Central memory CD8-positive, alpha-beta T cell (primary cell): ENCODE results near the gene PATJ.

Source experiments
- ATAC-seq: fragments of 150-1000 bp; cut with Tn5 transposase; replicated peaks from 2 replicates; pipeline ENCODE4 v1.10.0; 2022; ENCODE audit warnings: mild to moderate bottlenecking, moderate FRiP score, moderate number of reproducible peaks; ENCODE audit not compliant: poor library complexity, severe bottlenecking; ENCODE audit errors: extremely low read depth
- DNase-seq, 2 donors: peaks; one replicate each; pipeline ENCODE4 v3.0.0; 2021; ENCODE audit warnings: low spot score in 2 of 2
- H3K27ac Mint-ChIP-seq: one replicate; pipeline ENCODE4 v1.8.0; 2022; ENCODE audit warnings: low read depth, mild to moderate bottlenecking, moderate library complexity, mixed read lengths
- H3K27me3 Mint-ChIP-seq: one replicate; pipeline ENCODE4 v1.8.0; 2022; ENCODE audit warnings: mixed read lengths
- H3K36me3 Mint-ChIP-seq: one replicate; pipeline ENCODE4 v1.8.0; 2022; ENCODE audit warnings: mild to moderate bottlenecking, moderate library complexity, mixed read lengths; ENCODE audit not compliant: insufficient read depth
- H3K4me1 Mint-ChIP-seq: one replicate; pipeline ENCODE4 v1.8.0; 2022; ENCODE audit warnings: mixed read lengths
- H3K4me3 Mint-ChIP-seq: one replicate; pipeline ENCODE4 v1.8.0; 2022; ENCODE audit warnings: mild to moderate bottlenecking, moderate library complexity, mixed read lengths
- H3K9me3 Mint-ChIP-seq: one replicate; pipeline ENCODE4 v1.8.0; 2022; ENCODE audit warnings: mixed read lengths

PATJ gene

GRCh38 chr1:62011006-62011405 lies 268.7 kb downstream of the PATJ start:
- H3K27me3 Mint-ChIP-seq = no peaks in the 10 kb centered on the region
- DNase-seq (no peak), ATAC-seq (no peak)
- H3K4me1 Mint-ChIP-seq = no peaks in the 10 kb centered on the region
- H3K9me3 Mint-ChIP-seq = no peaks in the 10 kb centered on the region
- H3K36me3 Mint-ChIP-seq = peaks cover 7% of the 10 kb centered on the region
- no peak overlapping the region for H3K4me3 Mint-ChIP-seq
- H3K27ac Mint-ChIP-seq = no peak overlapping the region

- Mint-ChIP-seq H3K27ac (no peak overlapping the region), H3K4me1 (no peaks in the 10 kb centered on the region), H3K4me3 (no peak overlapping the region), H3K36me3 (peaks cover 5% of the 10 kb centered on the region), H3K9me3 (no peaks in the 10 kb centered on the region), H3K27me3 (no peaks in the 10 kb centered on the region)
- no peak for ATAC-seq
- DNase-seq = no peak
These were observed 269.8 kb downstream of the PATJ start for GRCh38 chr1:62012095-62012494.

- ATAC-seq = no peak
- no peak overlapping the region for H3K27ac Mint-ChIP-seq
These were observed 270.6 kb downstream of the PATJ start for GRCh38 chr1:62012836-62013235.

DNA sequence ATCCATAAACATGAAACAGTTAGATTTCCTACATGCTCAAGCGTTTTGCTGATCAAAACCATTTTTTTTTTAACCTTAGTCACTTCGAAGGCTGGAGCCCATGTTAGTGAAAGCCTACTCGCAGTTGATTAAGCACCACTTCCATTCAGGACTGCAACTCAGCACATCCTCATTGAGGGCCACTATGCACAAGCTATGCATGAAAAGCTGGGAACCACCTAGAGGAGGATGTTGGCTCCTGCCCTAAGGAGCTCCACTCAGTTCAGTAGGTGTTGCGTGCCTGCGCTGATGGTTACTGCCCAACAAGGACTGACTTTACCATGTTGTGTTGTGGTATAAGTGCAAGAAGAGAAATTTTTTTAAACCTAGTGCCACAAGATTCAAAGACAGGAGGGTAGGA lies 271.0 kb downstream of the PATJ start:
- Mint-ChIP-seq H3K4me3 (no peak overlapping the region), H3K36me3 (peaks cover 8% of the 10 kb centered on the region), H3K27me3 (no peaks in the 10 kb centered on the region), H3K9me3 (no peaks in the 10 kb centered on the region), H3K27ac (no peak overlapping the region), H3K4me1 (no peaks in the 10 kb centered on the region)
- ATAC-seq (no peak), DNase-seq (no peak)

More at GRCh38 chr1:62012836-62013235, 270.6 kb downstream of the PATJ start:
- Mint-ChIP-seq H3K4me1 (no peaks in the 10 kb centered on the region), H3K27me3 (no peaks in the 10 kb centered on the region), H3K9me3 (no peaks in the 10 kb centered on the region), H3K4me3 (no peak overlapping the region), H3K36me3 (peaks cover 6% of the 10 kb centered on the region)
- DNase-seq = no peak

GRCh38 chr1:62022382-62022983 lies 280.2 kb downstream of the PATJ start:
- peaks cover 9% of the 10 kb centered on the region for H3K36me3 Mint-ChIP-seq
- no peak for ATAC-seq
- no peaks in the 10 kb centered on the region for H3K4me1 Mint-ChIP-seq
- no peaks in the 10 kb centered on the region for H3K27me3 Mint-ChIP-seq
- DNase-seq = no peak
- no peak overlapping the region for H3K4me3 Mint-ChIP-seq
- H3K27ac Mint-ChIP-seq = no peak overlapping the region
- H3K9me3 Mint-ChIP-seq = no peaks in the 10 kb centered on the region

GRCh38 chr1:62024690-62025089 lies 282.4 kb downstream of the PATJ start:
- peaks cover 2% of the 10 kb centered on the region for H3K36me3 Mint-ChIP-seq
- ATAC-seq (no peak), DNase-seq (no peak)
- H3K4me1 Mint-ChIP-seq = no peaks in the 10 kb centered on the region
- H3K27ac Mint-ChIP-seq = no peak overlapping the region
- H3K4me3 Mint-ChIP-seq = no peak overlapping the region
- no peaks in the 10 kb centered on the region for H3K9me3 Mint-ChIP-seq
- H3K27me3 Mint-ChIP-seq = no peaks in the 10 kb centered on the region

DNA sequence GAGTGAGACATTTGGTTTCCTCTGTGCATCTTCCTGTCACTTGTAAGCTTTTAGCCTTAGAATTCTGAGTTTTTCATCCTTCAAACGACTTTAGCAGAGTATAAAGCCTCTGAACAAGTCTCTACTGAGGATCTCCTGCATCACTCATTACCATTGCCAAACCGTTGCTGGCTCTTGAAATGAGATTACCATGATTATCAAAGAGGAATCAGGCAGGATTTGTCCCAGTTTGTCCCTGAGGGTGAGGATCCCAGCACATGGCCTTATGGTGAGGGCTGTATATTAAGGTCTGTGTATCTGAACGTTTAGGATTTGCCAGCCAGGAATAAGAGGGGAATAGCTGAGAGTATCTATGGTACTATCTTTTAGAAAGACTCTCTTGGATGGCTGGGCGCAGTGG lies 282.9 kb downstream of the PATJ start:
- Mint-ChIP-seq H3K27ac (no peak overlapping the region), H3K9me3 (no peaks in the 10 kb centered on the region), H3K4me1 (no peaks in the 10 kb centered on the region), H3K27me3 (no peaks in the 10 kb centered on the region), H3K4me3 (no peak overlapping the region), H3K36me3 (peaks cover 1% of the 10 kb centered on the region)
- ATAC-seq = no peak
- DNase-seq = no peak

- H3K4me1 Mint-ChIP-seq = no peaks in the 10 kb centered on the region
- H3K9me3 Mint-ChIP-seq = no peaks in the 10 kb centered on the region
- H3K36me3 Mint-ChIP-seq = no peaks in the 10 kb centered on the region
- H3K4me3 Mint-ChIP-seq = no peak overlapping the region
- H3K27ac Mint-ChIP-seq = no peak overlapping the region
- H3K27me3 Mint-ChIP-seq = no peaks in the 10 kb centered on the region
- ATAC-seq = no peak
- DNase-seq = no peak
These were observed 283.6 kb downstream of the PATJ start for GRCh38 chr1:62025892-62026291.

DNA sequence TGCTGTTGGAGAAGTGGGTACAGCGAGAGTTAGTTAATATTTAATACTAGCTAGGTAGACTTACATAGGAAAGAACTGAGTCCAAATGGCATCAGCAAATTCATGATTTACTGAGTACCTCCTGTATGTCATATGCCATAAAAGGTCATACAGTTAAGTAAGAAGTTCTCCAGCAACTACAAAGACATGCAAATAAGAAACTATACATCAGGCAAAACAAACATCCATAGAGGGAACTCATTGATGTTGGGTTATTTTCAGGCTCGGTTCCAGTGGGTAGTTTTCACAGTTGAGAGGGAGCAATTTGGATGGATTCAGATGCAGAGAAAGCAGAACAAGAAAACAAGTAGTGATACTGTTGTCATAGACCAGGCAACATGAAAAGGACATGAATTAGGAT lies 287.4 kb downstream of the PATJ start:
- Mint-ChIP-seq H3K9me3 (no peaks in the 10 kb centered on the region), H3K4me3 (no peak overlapping the region), H3K27ac (no peak overlapping the region), H3K4me1 (no peaks in the 10 kb centered on the region), H3K36me3 (no peaks in the 10 kb centered on the region), H3K27me3 (no peaks in the 10 kb centered on the region)
- DNase-seq (no peak), ATAC-seq (no peak)

- no peak for ATAC-seq
- no peak for DNase-seq
- no peaks in the 10 kb centered on the region for H3K4me1 Mint-ChIP-seq
- no peak overlapping the region for H3K27ac Mint-ChIP-seq
- no peaks in the 10 kb centered on the region for H3K9me3 Mint-ChIP-seq
- H3K27me3 Mint-ChIP-seq = no peaks in the 10 kb centered on the region
- H3K36me3 Mint-ChIP-seq = no peaks in the 10 kb centered on the region
- H3K4me3 Mint-ChIP-seq = no peak overlapping the region
These were observed 292.5 kb downstream of the PATJ start for GRCh38 chr1:62034790-62035189.

DNA sequence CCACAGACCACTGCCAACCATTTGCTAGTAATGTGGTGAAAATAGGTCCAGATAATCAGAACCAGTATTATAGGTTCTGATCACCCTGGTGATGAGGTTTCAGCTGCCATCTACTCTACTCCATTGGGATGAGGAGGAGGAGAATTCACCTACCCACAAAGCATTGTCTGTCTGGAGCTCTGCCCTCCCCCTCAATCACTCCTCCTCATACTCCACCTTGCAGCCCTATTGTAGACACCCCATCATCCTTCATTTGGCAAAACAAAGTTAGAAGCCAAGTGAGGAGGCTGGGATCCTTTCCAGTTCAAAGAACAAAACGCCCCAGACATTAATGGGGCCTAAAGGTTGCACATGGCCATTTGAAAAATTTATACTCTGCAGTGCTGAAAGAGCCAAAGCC lies 295.0 kb downstream of the PATJ start:
- Mint-ChIP-seq H3K9me3 (no peaks in the 10 kb centered on the region), H3K27me3 (no peaks in the 10 kb centered on the region), H3K36me3 (no peaks in the 10 kb centered on the region), H3K4me1 (no peaks in the 10 kb centered on the region), H3K27ac (no peak overlapping the region), H3K4me3 (no peak overlapping the region)
- ATAC-seq (no peak), DNase-seq (no peak)

GRCh38 chr1:62038594-62039284 lies 296.5 kb downstream of the PATJ start:
- H3K27me3 Mint-ChIP-seq = no peaks in the 10 kb centered on the region
- H3K27ac Mint-ChIP-seq = no peak overlapping the region
- no peak for DNase-seq
- no peaks in the 10 kb centered on the region for H3K9me3 Mint-ChIP-seq
- H3K4me3 Mint-ChIP-seq = no peak overlapping the region
- ATAC-seq = no peak
- no peaks in the 10 kb centered on the region for H3K4me1 Mint-ChIP-seq
- no peaks in the 10 kb centered on the region for H3K36me3 Mint-ChIP-seq

DNA sequence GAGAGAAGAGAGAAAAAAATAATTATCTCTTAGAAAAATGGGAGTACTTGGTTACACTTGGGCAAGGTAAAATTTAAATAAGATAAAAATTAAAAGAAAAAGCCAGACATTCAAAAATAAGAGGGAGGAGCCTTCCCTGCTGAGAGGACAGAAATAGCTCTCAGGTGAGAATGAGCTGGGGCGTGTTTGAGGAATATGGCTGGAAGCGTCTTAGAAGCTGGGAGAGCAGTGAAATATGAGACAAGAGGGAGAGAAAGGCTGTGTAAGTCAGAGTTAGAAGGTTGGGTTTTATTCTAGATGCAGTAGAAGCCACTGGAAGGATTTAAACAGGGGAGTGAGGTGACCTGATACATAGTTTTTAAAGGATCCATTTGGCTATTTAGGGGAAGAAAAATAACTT lies 298.2 kb downstream of the PATJ start:
- Mint-ChIP-seq H3K36me3 (no peaks in the 10 kb centered on the region), H3K27ac (no peak overlapping the region), H3K4me1 (no peaks in the 10 kb centered on the region), H3K4me3 (no peak overlapping the region), H3K9me3 (no peaks in the 10 kb centered on the region), H3K27me3 (no peaks in the 10 kb centered on the region)
- ATAC-seq (no peak), DNase-seq (no peak)
